HG02970 (cell line): ENCODE data around the gene ADAMTS2.

Experiments used
- ATAC-seq: cut with Tn5 transposase; IDR thresholded peaks from one replicate; pipeline ENCODE4 v1.9.1; 2021; ENCODE audit warnings: mild to moderate bottlenecking, moderate library complexity, moderate number of reproducible peaks; ENCODE audit not compliant: unreplicated experiment, low FRiP score

ADAMTS2 gene

GRCh38 chr5:179301376-179301775 lies 43.9 kb downstream of the ADAMTS2 start:
- no peak for ATAC-seq

GRCh38 chr5:179300581-179301180 lies 44.6 kb downstream of the ADAMTS2 start:
- ATAC-seq: no peak

- ATAC-seq: no peak
These were observed 46.9 kb downstream of the ADAMTS2 start for GRCh38 chr5:179298181-179298993.

GRCh38 chr5:179297486-179298180 lies 47.6 kb downstream of the ADAMTS2 start:
- no peak for ATAC-seq

- no peak for ATAC-seq
These were observed 48.2 kb downstream of the ADAMTS2 start for GRCh38 chr5:179297026-179297425.

- ATAC-seq: no peak
These were observed 49.0 kb downstream of the ADAMTS2 start for GRCh38 chr5:179296150-179296821.

- no peak for ATAC-seq
These were observed 49.5 kb downstream of the ADAMTS2 start for GRCh38 chr5:179295778-179296149.

GRCh38 chr5:179294891-179295777 lies 50.1 kb downstream of the ADAMTS2 start:
- ATAC-seq: no peak

- ATAC-seq: no peak
These were observed 51.0 kb downstream of the ADAMTS2 start for GRCh38 chr5:179294131-179294780.

- ATAC-seq: no peak
These were observed 52.3 kb downstream of the ADAMTS2 start for GRCh38 chr5:179292681-179293635.

- ATAC-seq: no peak
These were observed 53.1 kb downstream of the ADAMTS2 start for GRCh38 chr5:179292202-179292601.

- no peak for ATAC-seq
These were observed 54.4 kb downstream of the ADAMTS2 start for GRCh38 chr5:179290681-179291540.

GRCh38 chr5:179289756-179290385 lies 55.4 kb downstream of the ADAMTS2 start:
- no peak for ATAC-seq

- ATAC-seq: no peak
These were observed 56.5 kb downstream of the ADAMTS2 start for GRCh38 chr5:179288809-179289185.

- ATAC-seq: no peak
These were observed 57.0 kb downstream of the ADAMTS2 start for GRCh38 chr5:179288101-179288808.

- ATAC-seq: no peak
These were observed 57.6 kb downstream of the ADAMTS2 start for GRCh38 chr5:179287631-179288030.
